ENCODE data around the gene PLCB1. TPM values are rescaled to one million over a fixed set of nuclear protein-coding genes. Genes with fewer than 3 reads are reported as not detected.

The PLCB1 gene
- total RNA-seq, 1 experiment from 2014 or later: 6.0 TPM

- intact Hi-C loops (cut with micrococcal nuclease; ENCODE audit: unreplicated experiment): loop anchor here (1.0 to 10.0 kb wide), 4 partner anchors 213 to 539 kb away; partner anchors contain the start of gene PLCB4
Observed at GRCh38 chr20:8853805-8854338, 721.8 kb downstream of the PLCB1 start.

GRCh38 chr20:8854571-8854970 is 722.5 kb downstream of the PLCB1 start:
- H3K4me3 Mint-ChIP-seq (ENCODE audit: low read depth, unreplicated experiment): no peak overlapping the region
- TF ChIP-seq CTCF (IDR thresholded peaks at IDR 0.05; ENCODE audit: unreplicated experiment): no peak
- no peak for DNase-seq
- H3K4me1 Mint-ChIP-seq (ENCODE audit: low read depth, unreplicated experiment): no peaks in the 10 kb centered on the region
- no peak overlapping the region for H3K27ac Mint-ChIP-seq (ENCODE audit: unreplicated experiment)
- CTCF ChIA-PET: no interaction called here
- intact Hi-C loops (cut with micrococcal nuclease; ENCODE audit: unreplicated experiment): loop anchor here (5.0 to 10.0 kb wide), 3 partner anchors 213 to 503 kb away; partner anchors contain the start of gene PLCB4
- H3K27me3 Mint-ChIP-seq (ENCODE audit: unreplicated experiment): no peaks in the 10 kb centered on the region
- no peaks in the 10 kb centered on the region for H3K36me3 Mint-ChIP-seq (ENCODE audit: insufficient read depth, unreplicated experiment)
- no TSS peak for BruUV-seq (replicated peaks)
- H3K9me3 Mint-ChIP-seq (ENCODE audit: low read depth, unreplicated experiment): no peaks in the 10 kb centered on the region

More at GRCh38 chr20:8853805-8854338, 721.8 kb downstream of the PLCB1 start:
- H3K36me3 Mint-ChIP-seq (ENCODE audit: insufficient read depth, unreplicated experiment): no peaks in the 10 kb centered on the region
- no peaks in the 10 kb centered on the region for H3K9me3 Mint-ChIP-seq (ENCODE audit: low read depth, unreplicated experiment)
- CTCF ChIA-PET: interaction anchor here (0.5 to 1.4 kb wide), 10 partner anchors 63 to 540 kb away, joined by 3 to 13 read pairs (median 4); no protein-coding TSS in a partner anchor
- BruUV-seq (replicated peaks): no TSS peak
- TF ChIP-seq CTCF (IDR thresholded peaks at IDR 0.05; ENCODE audit: unreplicated experiment): peak; percentile 39
- peak; percentile 18 for DNase-seq
- no peak overlapping the region for H3K27ac Mint-ChIP-seq (ENCODE audit: unreplicated experiment)
- H3K27me3 Mint-ChIP-seq (ENCODE audit: unreplicated experiment): no peaks in the 10 kb centered on the region
- H3K4me3 Mint-ChIP-seq (ENCODE audit: low read depth, unreplicated experiment): no peak overlapping the region
- no peaks in the 10 kb centered on the region for H3K4me1 Mint-ChIP-seq (ENCODE audit: low read depth, unreplicated experiment)

- no peaks in the 10 kb centered on the region for H3K36me3 Mint-ChIP-seq (ENCODE audit: insufficient read depth, unreplicated experiment)
- DNase-seq: no peak
- no peak overlapping the region for H3K27ac Mint-ChIP-seq (ENCODE audit: unreplicated experiment)
- no peaks in the 10 kb centered on the region for H3K27me3 Mint-ChIP-seq (ENCODE audit: unreplicated experiment)
- no peaks in the 10 kb centered on the region for H3K4me1 Mint-ChIP-seq (ENCODE audit: low read depth, unreplicated experiment)
- H3K9me3 Mint-ChIP-seq (ENCODE audit: low read depth, unreplicated experiment): no peaks in the 10 kb centered on the region
- no peak overlapping the region for H3K4me3 Mint-ChIP-seq (ENCODE audit: low read depth, unreplicated experiment)
- BruUV-seq (replicated peaks): no TSS peak
- no peak for TF ChIP-seq CTCF (IDR thresholded peaks at IDR 0.05; ENCODE audit: unreplicated experiment)
- CTCF ChIA-PET: no interaction called here
- intact Hi-C loops (cut with micrococcal nuclease; ENCODE audit: unreplicated experiment): loop anchor here (10.0 kb wide), 1 partner anchor 319 kb away; no protein-coding TSS in a partner anchor
Observed at GRCh38 chr20:8855315-8855714, 723.2 kb downstream of the PLCB1 start.

GRCh38 chr20:8856668-8857067 is 724.6 kb downstream of the PLCB1 start:
- intact Hi-C loops (cut with micrococcal nuclease; ENCODE audit: unreplicated experiment): loop anchor here (10.0 kb wide), 1 partner anchor 318 kb away; no protein-coding TSS in a partner anchor
- Mint-ChIP-seq H3K36me3 (ENCODE audit: insufficient read depth, unreplicated experiment) (no peaks in the 10 kb centered on the region), H3K4me1 (ENCODE audit: low read depth, unreplicated experiment) (no peaks in the 10 kb centered on the region), H3K27me3 (ENCODE audit: unreplicated experiment) (no peaks in the 10 kb centered on the region), H3K4me3 (ENCODE audit: low read depth, unreplicated experiment) (no peak overlapping the region), H3K27ac (ENCODE audit: unreplicated experiment) (no peak overlapping the region), H3K9me3 (ENCODE audit: low read depth, unreplicated experiment) (no peaks in the 10 kb centered on the region)
- no peak for DNase-seq
- no peak for TF ChIP-seq CTCF (IDR thresholded peaks at IDR 0.05; ENCODE audit: unreplicated experiment)
- CTCF ChIA-PET: no interaction called here
- no TSS peak for BruUV-seq (replicated peaks)

Measured in Calu3 (cell line).